GM23248 (cell line): Measurements from ENCODE around the gene SPATA25. TPM values are rescaled to one million over a fixed set of nuclear protein-coding genes. Genes with fewer than 3 reads are reported as not detected.

ENCODE experiments used
- DNase-seq: peaks from one replicate; pipeline ENCODE4 v3.0.0-alpha.2; 2015
- H2AFZ ChIP-seq: fragments of 200-600 bp; sonication (generic); 2 replicates; pipeline ENCODE4 v1.6.1; 2016; ENCODE audit warnings: antibody characterized with exemption
- H3F3A ChIP-seq: fragments of 200-600 bp; sonication (generic); 2 replicates; pipeline ENCODE4 v1.6.1; 2016; ENCODE audit warnings: mild to moderate bottlenecking, antibody characterized with exemption, mixed run types; ENCODE audit not compliant: insufficient read depth
- H3K27ac ChIP-seq: fragments of 200-600 bp; sonication (generic); 2 replicates; pipeline ENCODE4 v1.5.1; 2016; ENCODE audit warnings: mild to moderate bottlenecking
- H3K27me3 ChIP-seq: fragments of 200-600 bp; sonication (generic); replicated peaks from 2 replicates; pipeline ENCODE4 v1.6.1; 2016; ENCODE audit warnings: mild to moderate bottlenecking; ENCODE audit not compliant: insufficient read depth
- H3K36me3 ChIP-seq: fragments of 200-600 bp; sonication (generic); 2 replicates; pipeline ENCODE4 v1.6.1; 2016; ENCODE audit warnings: low read depth, mild to moderate bottlenecking
- H3K4me1 ChIP-seq: fragments of 200-600 bp; sonication (generic); 2 replicates; pipeline ENCODE4 v1.6.1; 2016; ENCODE audit warnings: mild to moderate bottlenecking; ENCODE audit not compliant: insufficient read depth
- H3K4me2 ChIP-seq: fragments of 200-600 bp; sonication (generic); one replicate; pipeline ENCODE4 v1.6.1; 2016; ENCODE audit warnings: mild to moderate bottlenecking; ENCODE audit not compliant: unreplicated experiment
- H3K4me3 ChIP-seq: fragments of 200-600 bp; sonication (generic); 2 replicates; pipeline ENCODE4 v1.5.1; 2016; ENCODE audit warnings: mild to moderate bottlenecking
- H3K79me2 ChIP-seq: fragments of 200-600 bp; sonication (generic); 2 replicates; pipeline ENCODE4 v1.6.1; 2016; ENCODE audit warnings: mild to moderate bottlenecking; ENCODE audit not compliant: insufficient read depth
- H3K9ac ChIP-seq: fragments of 200-600 bp; sonication (generic); 2 replicates; pipeline ENCODE4 v1.6.1; 2016; ENCODE audit warnings: mild to moderate bottlenecking
- H3K9me2 ChIP-seq: fragments of 200-600 bp; sonication (generic); 2 replicates; pipeline ENCODE4 v1.6.1; 2016; ENCODE audit warnings: mixed run types, mild to moderate bottlenecking, moderate library complexity; ENCODE audit not compliant: insufficient read depth
- H3K9me3 ChIP-seq: fragments of 200-600 bp; sonication (generic); one replicate; pipeline ENCODE4 v1.6.1; 2017; ENCODE audit warnings: low read depth
- H4K20me1 ChIP-seq: fragments of 200-600 bp; sonication (generic); 2 replicates; pipeline ENCODE4 v1.6.0; 2016; ENCODE audit not compliant: insufficient read depth
- EZH2 ChIP-seq: fragments of 200-600 bp; sonication (generic); IDR thresholded peaks from 2 replicates; pipeline ENCODE4 v1.6.1; 2018; ENCODE audit warnings: antibody characterized with exemption, mild to moderate bottlenecking; ENCODE audit not compliant: insufficient read depth, poor library complexity, severe bottlenecking
- EZH2phosphoT487 ChIP-seq: fragments of 200-600 bp; sonication (generic); IDR thresholded peaks from 2 replicates; pipeline ENCODE4 v1.6.1; 2018; ENCODE audit warnings: antibody characterized with exemption, moderate library complexity, mild to moderate bottlenecking, low read depth; ENCODE audit not compliant: insufficient read depth
- WGBS, 2 experiments: methylation state at CpG; one replicate each; pipeline ENCODE4 v1.1.6; 2015 to 2017; ENCODE audit warnings: low lambda C conversion rate in 2 of 2, low coverage in 1 of 2; ENCODE audit errors: missing lambda C conversion rate in 2 of 2; 5-methylcytosine and 5-hydroxymethylcytosine counted together
- in situ Hi-C: fragments of 300-500 bp; cut with MboI; formaldehyde crosslinking; loops from 2 replicates; pipeline ENCODE4 v1.15.0; 2020
- polyA plus RNA-seq: library from polyadenylated mRNA; unstranded; fragments of >200 nt; fragmentation: Nextera tagmentation; extraction: Ambion mirVana; gene quantifications from 2 replicates; pipeline ENCODE4 v1.2.1, GENCODE V29; 2016
- total RNA-seq: library from RNA; depleted of rRNA; stranded (reverse); fragments of >200 nt; shearing (Covaris generic); gene quantifications from 2 replicates; pipeline ENCODE4 v1.2.3, GENCODE V29; 2014

SPATA25 gene
- total and polyA plus RNA-seq, 2 experiments from 2014 or later = not detected

DNA sequence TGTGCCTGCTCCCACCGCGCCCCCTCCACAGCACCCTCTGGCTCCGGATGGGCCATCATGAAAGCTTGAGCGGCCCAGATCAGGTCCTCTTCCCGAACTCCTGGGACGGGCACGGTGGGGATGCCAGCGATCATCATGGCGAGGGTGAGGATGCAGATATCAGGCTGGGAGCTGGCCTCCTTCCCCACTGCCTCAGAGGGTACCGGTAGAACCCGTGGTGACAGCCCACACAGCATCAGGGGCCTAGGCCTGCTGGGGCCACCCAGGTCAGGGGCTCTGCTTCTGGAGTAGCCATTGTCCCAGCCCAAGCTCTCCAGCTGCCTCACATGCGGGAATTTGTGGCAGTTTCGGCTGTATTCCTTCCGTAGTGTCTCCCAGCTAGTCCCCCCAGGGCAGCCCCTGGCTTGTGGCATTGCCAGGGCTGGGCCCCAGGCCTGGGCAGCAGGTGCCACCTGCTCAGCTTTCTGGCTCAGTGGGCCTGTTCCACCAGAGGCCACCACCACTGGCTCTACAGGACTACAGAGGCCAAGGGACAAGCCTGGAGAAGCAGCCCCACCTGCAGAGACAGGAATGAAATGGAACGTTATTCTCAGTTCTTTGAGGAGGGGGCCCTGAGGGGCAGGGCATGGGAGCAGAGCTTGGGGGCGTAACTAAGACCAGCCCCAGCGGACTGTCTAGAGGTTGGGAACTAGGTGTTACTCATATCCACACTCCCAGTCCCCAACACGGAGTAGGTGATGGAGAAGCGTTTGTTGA, 654 bp downstream of the SPATA25 start:
- Histone ChIP-seq H3K79me2 (peaks cover 16% of the 10 kb centered on the region), H3K9me2 (no peaks in the 10 kb centered on the region), H3K4me3 (no peak overlapping the region), H2AFZ (no peak overlapping the region), H3K36me3 (0 out of 2 replicates have a peak, but pooled peaks cover 4% of the 10 kb centered on the region), H3K27me3 (no peaks in the 10 kb centered on the region), H3K27ac (no peak overlapping the region), H3K9ac (no peak overlapping the region), H3K9me3 (no peaks in the 10 kb centered on the region), H3K4me1 (peaks cover 16% of the 10 kb centered on the region), H3F3A (peaks cover 10% of the 10 kb centered on the region), H4K20me1 (peaks cover 3% of the 10 kb centered on the region; the same call in 1 of the 2 replicates), H3K4me2 (no peak overlapping the region)
- no peak for DNase-seq
- WGBS, 2 experiments = 89% methylated on average over 19 of the region's 19 CpGs
- TF ChIP-seq EZH2 (no peak), EZH2phosphoT487 (no peak)
- in situ Hi-C loops = no loop called here

DNA sequence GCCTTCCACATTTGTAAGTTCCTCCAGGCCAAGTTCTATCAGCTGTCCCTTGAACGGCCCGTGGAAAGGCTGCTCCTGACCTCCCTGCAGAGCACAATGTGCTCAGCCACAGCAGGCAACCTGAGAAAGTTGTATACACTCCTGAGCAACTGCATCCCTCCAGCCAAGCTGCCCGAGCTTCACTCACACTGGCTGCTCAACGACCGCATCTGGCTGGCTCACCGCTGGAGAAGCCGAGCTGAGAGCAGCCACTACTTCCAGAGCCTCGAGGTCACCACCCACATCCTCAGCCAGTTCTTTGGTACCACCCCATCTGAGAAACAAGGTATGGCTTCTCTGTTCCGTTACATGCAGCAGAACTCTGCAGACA, 4.3 kb downstream of the SPATA25 start:
- in situ Hi-C loops = no loop called here
- DNase-seq = no peak
- Histone ChIP-seq H3K4me1 (peaks cover 27% of the 10 kb centered on the region), H3K9ac (no peak overlapping the region), H3K9me3 (no peaks in the 10 kb centered on the region), H3K27me3 (no peaks in the 10 kb centered on the region), H2AFZ (no peak overlapping the region), H3F3A (peaks cover 16% of the 10 kb centered on the region), H3K4me3 (no peak overlapping the region), H3K27ac (no peak overlapping the region), H4K20me1 (peaks cover 3% of the 10 kb centered on the region; the same call in 1 of the 2 replicates), H3K4me2 (no peak overlapping the region), H3K79me2 (peaks cover 19% of the 10 kb centered on the region), H3K9me2 (no peaks in the 10 kb centered on the region), H3K36me3 (0 out of 2 replicates have a peak, but pooled peaks cover 4% of the 10 kb centered on the region)
- TF ChIP-seq EZH2phosphoT487 = no peak
- TF ChIP-seq EZH2 = no peak
- 85 to 90% methylated on average over 9 of the region's 9 CpGs for WGBS, 2 experiments

DNA sequence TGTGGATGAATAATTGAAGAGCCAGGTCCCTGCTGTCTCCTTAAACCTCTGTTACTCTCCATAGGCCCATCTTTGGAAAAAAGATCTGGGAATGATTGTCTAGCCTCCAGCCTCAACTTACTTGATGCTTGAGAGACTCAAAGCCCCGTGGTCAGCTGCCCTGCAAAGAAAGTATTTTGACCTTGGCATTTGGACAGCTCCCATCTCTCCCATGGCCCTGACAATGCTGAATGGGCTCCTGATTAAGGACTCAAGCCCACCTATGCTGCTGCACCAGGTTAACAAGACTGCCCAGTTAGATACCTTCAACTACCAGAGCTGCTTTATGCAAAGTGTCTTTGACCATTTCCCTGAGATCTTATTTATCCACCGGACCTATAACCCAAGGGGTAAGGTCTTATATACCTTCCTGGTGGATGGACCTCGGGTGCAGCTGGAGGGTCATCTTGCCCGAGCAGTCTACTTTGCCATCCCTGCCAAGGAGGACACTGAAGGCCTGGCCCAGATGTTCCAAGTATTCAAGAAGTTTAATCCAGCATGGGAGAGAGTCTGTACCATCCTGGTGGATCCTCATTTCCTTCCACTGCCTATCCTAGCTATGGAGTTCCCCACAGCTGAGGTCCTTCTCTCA, 4.8 kb downstream of the SPATA25 start:
- Histone ChIP-seq H3K4me3 (no peak overlapping the region), H3K79me2 (peaks cover 19% of the 10 kb centered on the region), H3F3A (peaks cover 16% of the 10 kb centered on the region), H3K27me3 (no peaks in the 10 kb centered on the region), H3K9ac (no peak overlapping the region), H4K20me1 (peaks cover 3% of the 10 kb centered on the region; the same call in 1 of the 2 replicates), H3K4me1 (peaks cover 27% of the 10 kb centered on the region), H3K4me2 (no peak overlapping the region), H3K9me3 (no peaks in the 10 kb centered on the region), H3K36me3 (0 out of 2 replicates have a peak, but pooled peaks cover 4% of the 10 kb centered on the region), H3K27ac (no peak overlapping the region), H2AFZ (no peak overlapping the region), H3K9me2 (no peaks in the 10 kb centered on the region)
- TF ChIP-seq EZH2phosphoT487 (no peak), EZH2 (no peak)
- in situ Hi-C loops = no loop called here
- DNase-seq = no peak
- WGBS, 2 experiments = 94 to 98% methylated on average over 4 of the region's 4 CpGs

DNA sequence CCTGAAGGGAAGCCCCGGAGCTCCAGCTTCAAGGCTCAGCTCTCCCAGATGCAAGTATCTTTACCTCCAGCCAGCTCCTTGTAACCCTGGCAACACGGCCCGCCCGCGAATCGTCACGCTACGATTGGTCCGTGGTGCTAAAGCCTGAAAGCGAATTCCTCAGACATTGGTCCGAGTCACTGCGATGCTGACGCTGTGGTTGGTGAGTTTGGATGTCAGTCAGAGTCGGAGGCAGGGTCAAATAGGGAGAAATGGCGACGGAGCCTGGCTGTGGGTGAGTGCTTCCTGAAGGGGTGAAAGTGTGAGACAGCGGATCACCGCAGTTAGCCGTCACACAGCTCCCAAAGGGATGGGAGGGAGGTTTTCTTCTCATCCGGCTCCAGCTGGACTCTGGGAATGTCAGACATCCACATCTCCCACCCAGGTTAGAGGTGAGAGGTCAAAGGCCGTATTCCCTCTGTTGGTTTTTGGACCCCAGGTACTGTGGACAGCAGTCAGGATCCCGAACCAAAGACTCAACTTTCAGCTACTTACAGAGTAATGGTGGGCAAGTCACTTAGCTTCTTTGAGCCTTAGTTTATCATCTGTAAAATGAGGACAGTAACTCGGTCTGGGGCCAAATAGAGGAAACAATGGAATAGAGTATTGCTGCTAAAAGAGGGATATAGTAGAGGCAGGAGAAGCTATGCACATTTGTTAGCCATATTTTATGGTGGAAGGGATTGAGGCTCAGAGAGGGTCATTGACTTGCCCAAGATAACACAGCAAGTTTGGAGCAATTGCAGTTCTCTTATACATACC, 6.2 kb downstream of the SPATA25 start, which contains the start of gene ZSWIM1:
TSS of gene ZSWIM1 (plus strand) at position 240 of the 801 bp plus-strand sequence. CDS start 1,366 bp downstream, outside the sequence.
- Histone ChIP-seq H3K27me3 (no peaks in the 10 kb centered on the region), H3K9me2 (no peaks in the 10 kb centered on the region), H3K4me2 (peak within 1 kb of the TSS; percentile 99), H3K9ac (peak within 1 kb of the TSS; percentile 97), H3K79me2 (peaks cover 19% of the 10 kb centered on the region), H3K27ac (peak within 1 kb of the TSS; percentile 67), H3K4me1 (peaks cover 27% of the 10 kb centered on the region), H3K36me3 (0 out of 2 replicates have a peak, but pooled peaks cover 4% of the 10 kb centered on the region), H3F3A (peaks cover 16% of the 10 kb centered on the region), H3K9me3 (no peaks in the 10 kb centered on the region), H4K20me1 (peaks cover 3% of the 10 kb centered on the region; the same call in 1 of the 2 replicates), H2AFZ (peak within 1 kb of the TSS; percentile 85), H3K4me3 (peak within 1 kb of the TSS; percentile 99)
- peak; percentile 99 for DNase-seq
- WGBS, 2 experiments = 1 to 2% methylated on average over 23 of the region's 23 CpGs
- in situ Hi-C loops = no loop called here
- TF ChIP-seq EZH2 (no peak), EZH2phosphoT487 (no peak)
